ACC112 (cell line): Measurements from ENCODE around the gene ELP4.

Experiments used
- H2AFZ ChIP-seq: fragments of 200-600 bp; sonication (generic); one replicate; pipeline ENCODE4 v1.6.0; 2017; ENCODE audit warnings: antibody characterized with exemption, low read length; ENCODE audit not compliant: unreplicated experiment
- H3K27ac ChIP-seq: fragments of 200-600 bp; sonication (generic); 2 replicates; pipeline ENCODE4 v1.5.1; 2014; ENCODE audit warnings: low read depth, mild to moderate bottlenecking, antibody characterized with exemption, low read length, moderate library complexity
- H3K27me3 ChIP-seq: fragments of 200-600 bp; sonication (generic); 2 replicates; pipeline ENCODE4 v1.6.1; 2014; ENCODE audit warnings: mild to moderate bottlenecking, antibody characterized with exemption, low read length, moderate library complexity, mixed read lengths; ENCODE audit not compliant: insufficient read depth
- H3K36me3 ChIP-seq: fragments of 200-600 bp; sonication (generic); 2 replicates; pipeline ENCODE4 v1.6.1; 2016; ENCODE audit warnings: mild to moderate bottlenecking, antibody characterized with exemption, low read length, moderate library complexity, mixed read lengths; ENCODE audit not compliant: insufficient read depth
- H3K4me1 ChIP-seq: fragments of 200-600 bp; sonication (generic); one replicate; pipeline ENCODE4 v1.6.1; 2016; ENCODE audit warnings: low read length, mixed read lengths; ENCODE audit not compliant: insufficient read depth, unreplicated experiment, control insufficient read depth
- H3K4me3 ChIP-seq: fragments of 200-600 bp; sonication (generic); 2 replicates; pipeline ENCODE4 v1.5.1; 2014; ENCODE audit warnings: mild to moderate bottlenecking, low read depth, low read length
- H3K79me2 ChIP-seq: fragments of 200-600 bp; sonication (generic); one replicate; pipeline ENCODE4 v1.6.0; 2016; ENCODE audit warnings: low read length; ENCODE audit not compliant: control insufficient read depth, unreplicated experiment, insufficient read depth

Gene ELP4

GRCh38 chr11:31606893-31607292 lies 97.3 kb downstream of the ELP4 start:
- Histone ChIP-seq H3K4me1 (no peaks in the 10 kb centered on the region), H3K27me3 (no peaks in the 10 kb centered on the region), H3K4me3 (no peak overlapping the region), H3K79me2 (no peaks in the 10 kb centered on the region), H2AFZ (no peak overlapping the region), H3K27ac (no peak overlapping the region), H3K36me3 (peaks cover 6% of the 10 kb centered on the region; the same call in 1 of the 2 replicates)

DNA sequence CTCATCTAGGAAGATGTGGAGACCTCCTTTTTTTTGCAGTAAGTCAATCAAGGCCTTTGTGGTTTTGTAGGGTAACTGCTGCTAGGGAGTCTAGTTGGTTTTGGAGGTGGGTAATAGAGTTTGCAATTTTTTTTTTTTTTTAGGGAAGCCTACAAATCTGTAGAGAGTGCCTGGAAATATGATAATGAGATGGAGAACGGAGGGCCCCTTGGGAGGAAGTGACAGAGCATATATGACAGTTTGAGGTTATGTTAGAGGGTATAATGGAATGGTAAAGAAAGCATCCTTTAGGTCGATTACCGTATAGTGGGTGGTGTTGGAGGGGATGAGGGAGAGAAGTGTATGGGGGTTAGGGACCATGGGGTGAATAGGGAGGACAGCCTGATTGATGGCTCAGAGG lies 98.3 kb downstream of the ELP4 start:
- Histone ChIP-seq H3K27me3 (no peaks in the 10 kb centered on the region), H3K4me3 (no peak overlapping the region), H3K4me1 (peaks cover 8% of the 10 kb centered on the region), H3K79me2 (no peaks in the 10 kb centered on the region), H2AFZ (no peak overlapping the region), H3K36me3 (peaks cover 6% of the 10 kb centered on the region; the same call in 1 of the 2 replicates), H3K27ac (no peak overlapping the region)

- Histone ChIP-seq H2AFZ (no peak overlapping the region), H3K79me2 (no peaks in the 10 kb centered on the region), H3K27me3 (no peaks in the 10 kb centered on the region), H3K36me3 (peaks cover 6% of the 10 kb centered on the region; the same call in 1 of the 2 replicates), H3K27ac (no peak overlapping the region), H3K4me1 (peaks cover 11% of the 10 kb centered on the region), H3K4me3 (no peak overlapping the region)
Observed at GRCh38 chr11:31608995-31609394, 99.4 kb downstream of the ELP4 start.

GRCh38 chr11:31610544-31610943 lies 101.0 kb downstream of the ELP4 start:
- H3K4me1 ChIP-seq, result peaks cover 11% of the 10 kb centered on the region
- H3K27ac ChIP-seq, result no peak overlapping the region
- peaks cover 6% of the 10 kb centered on the region; the same call in 1 of the 2 replicates for H3K36me3 ChIP-seq
- H3K27me3 ChIP-seq, result no peaks in the 10 kb centered on the region
- H3K79me2 ChIP-seq, result no peaks in the 10 kb centered on the region
- no peak overlapping the region for H2AFZ ChIP-seq
- no peak overlapping the region for H3K4me3 ChIP-seq

DNA sequence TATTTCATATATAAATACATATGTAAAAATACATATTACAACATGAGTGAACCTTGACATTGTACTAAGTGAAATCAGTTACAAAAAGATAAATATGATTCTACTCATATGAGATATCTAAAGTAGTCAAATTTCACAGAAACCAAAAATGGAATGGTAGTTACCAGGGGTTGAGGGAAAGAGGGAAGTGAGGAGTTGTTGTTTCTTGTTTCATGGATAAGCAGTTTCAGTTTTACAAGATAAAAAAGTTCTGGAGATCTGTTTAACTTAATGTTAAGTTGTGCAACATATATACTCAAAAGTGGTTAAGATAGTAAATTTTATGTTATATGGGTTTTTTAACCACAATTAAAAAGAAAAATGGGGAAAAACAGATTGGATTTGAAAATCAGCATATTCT lies 107.7 kb downstream of the ELP4 start:
- Histone ChIP-seq H3K27ac (no peak overlapping the region), H3K4me1 (peaks cover 10% of the 10 kb centered on the region), H3K27me3 (no peaks in the 10 kb centered on the region), H3K36me3 (no peaks in the 10 kb centered on the region), H3K79me2 (no peaks in the 10 kb centered on the region), H3K4me3 (no peak overlapping the region), H2AFZ (no peak overlapping the region)

GRCh38 chr11:31619980-31620379 lies 110.4 kb downstream of the ELP4 start:
- Histone ChIP-seq H3K27me3 (no peaks in the 10 kb centered on the region), H3K4me3 (no peak overlapping the region), H3K36me3 (no peaks in the 10 kb centered on the region), H3K4me1 (no peaks in the 10 kb centered on the region), H2AFZ (no peak overlapping the region), H3K79me2 (no peaks in the 10 kb centered on the region), H3K27ac (no peak overlapping the region)

GRCh38 chr11:31620434-31620833 lies 110.9 kb downstream of the ELP4 start:
- Histone ChIP-seq H3K36me3 (no peaks in the 10 kb centered on the region), H2AFZ (no peak overlapping the region), H3K27me3 (no peaks in the 10 kb centered on the region), H3K27ac (no peak overlapping the region), H3K4me1 (no peaks in the 10 kb centered on the region), H3K4me3 (no peak overlapping the region), H3K79me2 (no peaks in the 10 kb centered on the region)

DNA sequence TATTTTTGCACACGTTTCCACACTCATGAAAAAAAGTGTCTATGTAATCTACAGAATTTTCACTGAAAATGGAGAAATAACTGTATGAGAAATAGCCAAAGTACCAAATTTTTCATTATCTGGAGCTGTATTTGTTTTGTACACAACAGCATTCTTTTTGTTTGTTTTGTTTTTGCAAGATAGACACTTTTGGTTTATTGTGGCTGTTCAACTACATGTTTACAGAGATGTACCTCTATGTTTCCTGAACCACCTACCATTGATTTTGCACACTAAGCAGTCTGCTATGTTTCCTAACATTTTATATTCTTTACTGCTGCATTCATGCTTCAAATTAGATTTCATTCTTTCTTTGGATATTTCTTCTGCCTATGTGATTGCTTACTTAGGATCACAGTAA lies 116.3 kb downstream of the ELP4 start:
- Histone ChIP-seq H3K4me3 (no peak overlapping the region), H3K36me3 (no peaks in the 10 kb centered on the region), H3K79me2 (no peaks in the 10 kb centered on the region), H3K27me3 (no peaks in the 10 kb centered on the region), H2AFZ (no peak overlapping the region), H3K27ac (no peak overlapping the region), H3K4me1 (no peaks in the 10 kb centered on the region)

GRCh38 chr11:31628111-31628510 lies 118.5 kb downstream of the ELP4 start:
- Histone ChIP-seq H3K27ac (no peak overlapping the region), H3K79me2 (no peaks in the 10 kb centered on the region), H3K36me3 (no peaks in the 10 kb centered on the region), H2AFZ (no peak overlapping the region), H3K4me3 (no peak overlapping the region), H3K27me3 (no peaks in the 10 kb centered on the region), H3K4me1 (no peaks in the 10 kb centered on the region)

GRCh38 chr11:31636983-31637382 lies 127.4 kb downstream of the ELP4 start:
- H3K27me3 ChIP-seq, result no peaks in the 10 kb centered on the region
- H3K27ac ChIP-seq, result no peak overlapping the region
- no peaks in the 10 kb centered on the region for H3K36me3 ChIP-seq
- no peak overlapping the region for H2AFZ ChIP-seq
- H3K4me3 ChIP-seq, result no peak overlapping the region
- no peaks in the 10 kb centered on the region for H3K79me2 ChIP-seq
- H3K4me1 ChIP-seq, result no peaks in the 10 kb centered on the region

GRCh38 chr11:31640611-31641010 lies 131.0 kb downstream of the ELP4 start:
- no peak overlapping the region for H3K4me3 ChIP-seq
- H2AFZ ChIP-seq, result no peak overlapping the region
- H3K4me1 ChIP-seq, result peaks cover 14% of the 10 kb centered on the region
- no peaks in the 10 kb centered on the region for H3K27me3 ChIP-seq
- H3K27ac ChIP-seq, result no peak overlapping the region
- H3K79me2 ChIP-seq, result no peaks in the 10 kb centered on the region
- no peaks in the 10 kb centered on the region for H3K36me3 ChIP-seq
